SKM-1 treated with dmso at 0.1 percent for 144 hours (cell line): Measurements from ENCODE around the gene PARS2.

Source experiments
- DNase-seq: peaks from one replicate; lab custom pipeline; 2025; ENCODE audit not compliant: unreplicated experiment; lab: John Stamatoyannopoulos, UW

PARS2 gene

GRCh38 chr1:54800041-54800898 lies 35.9 kb upstream of the PARS2 start:
- no peak for DNase-seq

GRCh38 chr1:54798769-54799641 lies 34.7 kb upstream of the PARS2 start:
- DNase-seq, result no peak

GRCh38 chr1:54798206-54798605 lies 33.9 kb upstream of the PARS2 start:
- DNase-seq, result no peak

GRCh38 chr1:54796902-54797301 lies 32.6 kb upstream of the PARS2 start:
- no peak for DNase-seq

- no peak for DNase-seq
Measured at GRCh38 chr1:54795841-54796468, 31.6 kb upstream of the PARS2 start.

- no peak for DNase-seq
Measured at GRCh38 chr1:54795356-54795665, 31.0 kb upstream of the PARS2 start.

- no peak for DNase-seq
Measured at GRCh38 chr1:54794451-54795355, 30.4 kb upstream of the PARS2 start.

GRCh38 chr1:54792686-54793282 lies 28.5 kb upstream of the PARS2 start:
- no peak for DNase-seq

GRCh38 chr1:54791880-54792522 lies 27.7 kb upstream of the PARS2 start:
- DNase-seq, result peak; percentile 66

- no peak for DNase-seq
Measured at GRCh38 chr1:54788459-54788858, 24.1 kb upstream of the PARS2 start.

- DNase-seq, result no peak
Measured at GRCh38 chr1:54787604-54788003, 23.3 kb upstream of the PARS2 start.

GRCh38 chr1:54786778-54787177 lies 22.5 kb upstream of the PARS2 start:
- DNase-seq, result no peak

GRCh38 chr1:54784066-54784465 lies 19.7 kb upstream of the PARS2 start:
- DNase-seq, result no peak

GRCh38 chr1:54782588-54782987 lies 18.3 kb upstream of the PARS2 start:
- no peak for DNase-seq

GRCh38 chr1:54782156-54782555 lies 17.8 kb upstream of the PARS2 start:
- no peak for DNase-seq

GRCh38 chr1:54781023-54781723 lies 16.9 kb upstream of the PARS2 start:
- no peak for DNase-seq

- no peak for DNase-seq
Measured at GRCh38 chr1:54777431-54777830, 13.1 kb upstream of the PARS2 start.

- DNase-seq, result no peak
Measured at GRCh38 chr1:54777011-54777410, 12.7 kb upstream of the PARS2 start.
